GM06990 (cell line): ENCODE measurements around the gene FARSA.
A peak's percentile ranks its signal among the peaks of the same experiment; 100 is the strongest.

Source experiments
- DNase-seq: peaks from one replicate; pipeline ENCODE4 v3.0.0-alpha.2; 2011; ENCODE audit not compliant: insufficient read length; ENCODE audit errors: extremely low read depth
- H3K27me3 ChIP-seq: replicated peaks from 2 replicates; pipeline ENCODE4 v1.6.0; 2011; ENCODE audit warnings: low read length; ENCODE audit not compliant: control insufficient read depth, insufficient read depth
- H3K36me3 ChIP-seq: 2 replicates; pipeline ENCODE4 v1.5.1; 2011; ENCODE audit warnings: low read length; ENCODE audit not compliant: control insufficient read depth, insufficient read depth
- H3K4me3 ChIP-seq: replicated peaks from 2 replicates; pipeline ENCODE4 v1.5.1; 2011; ENCODE audit warnings: low read depth, mild to moderate bottlenecking, control low read depth, low read length
- TF ChIP-seq, protein P1 (sequence below): IDR thresholded peaks from 2 replicates; pipeline ENCODE4 v1.5.1; 2011; ENCODE audit warnings: low read length, control low read depth, mild to moderate bottlenecking, inconsistent platforms; ENCODE audit not compliant: insufficient read depth, poor library complexity, severe bottlenecking

Gene FARSA

DNA sequence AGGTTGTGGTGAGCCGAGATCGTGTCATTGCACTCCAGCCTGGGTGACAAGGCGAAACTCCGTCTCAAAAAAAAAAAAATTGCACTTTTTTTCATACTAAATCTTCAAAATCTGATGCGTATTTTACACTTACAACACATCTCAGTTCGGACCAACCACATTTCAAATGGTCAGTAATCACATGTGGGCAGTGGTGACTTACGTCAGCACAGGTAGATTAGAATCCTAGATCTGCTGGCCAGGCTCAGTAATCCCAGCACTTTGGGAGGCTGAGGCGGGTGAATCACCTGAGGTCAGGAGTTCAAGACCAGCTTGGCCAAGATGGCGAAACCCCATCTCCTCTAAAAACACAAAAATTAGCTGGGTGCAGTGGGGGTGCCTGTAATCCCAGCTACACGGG, 1.6 kb upstream of the FARSA start:
- TF ChIP-seq, protein P1, sequence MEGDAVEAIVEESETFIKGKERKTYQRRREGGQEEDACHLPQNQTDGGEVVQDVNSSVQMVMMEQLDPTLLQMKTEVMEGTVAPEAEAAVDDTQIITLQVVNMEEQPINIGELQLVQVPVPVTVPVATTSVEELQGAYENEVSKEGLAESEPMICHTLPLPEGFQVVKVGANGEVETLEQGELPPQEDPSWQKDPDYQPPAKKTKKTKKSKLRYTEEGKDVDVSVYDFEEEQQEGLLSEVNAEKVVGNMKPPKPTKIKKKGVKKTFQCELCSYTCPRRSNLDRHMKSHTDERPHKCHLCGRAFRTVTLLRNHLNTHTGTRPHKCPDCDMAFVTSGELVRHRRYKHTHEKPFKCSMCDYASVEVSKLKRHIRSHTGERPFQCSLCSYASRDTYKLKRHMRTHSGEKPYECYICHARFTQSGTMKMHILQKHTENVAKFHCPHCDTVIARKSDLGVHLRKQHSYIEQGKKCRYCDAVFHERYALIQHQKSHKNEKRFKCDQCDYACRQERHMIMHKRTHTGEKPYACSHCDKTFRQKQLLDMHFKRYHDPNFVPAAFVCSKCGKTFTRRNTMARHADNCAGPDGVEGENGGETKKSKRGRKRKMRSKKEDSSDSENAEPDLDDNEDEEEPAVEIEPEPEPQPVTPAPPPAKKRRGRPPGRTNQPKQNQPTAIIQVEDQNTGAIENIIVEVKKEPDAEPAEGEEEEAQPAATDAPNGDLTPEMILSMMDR, result no peak
- Histone ChIP-seq H3K27me3 (no peaks in the 10 kb centered on the region), H3K4me3 (no peak overlapping the region), H3K36me3 (peaks cover 13% of the 10 kb centered on the region)
- no peak for DNase-seq

DNA sequence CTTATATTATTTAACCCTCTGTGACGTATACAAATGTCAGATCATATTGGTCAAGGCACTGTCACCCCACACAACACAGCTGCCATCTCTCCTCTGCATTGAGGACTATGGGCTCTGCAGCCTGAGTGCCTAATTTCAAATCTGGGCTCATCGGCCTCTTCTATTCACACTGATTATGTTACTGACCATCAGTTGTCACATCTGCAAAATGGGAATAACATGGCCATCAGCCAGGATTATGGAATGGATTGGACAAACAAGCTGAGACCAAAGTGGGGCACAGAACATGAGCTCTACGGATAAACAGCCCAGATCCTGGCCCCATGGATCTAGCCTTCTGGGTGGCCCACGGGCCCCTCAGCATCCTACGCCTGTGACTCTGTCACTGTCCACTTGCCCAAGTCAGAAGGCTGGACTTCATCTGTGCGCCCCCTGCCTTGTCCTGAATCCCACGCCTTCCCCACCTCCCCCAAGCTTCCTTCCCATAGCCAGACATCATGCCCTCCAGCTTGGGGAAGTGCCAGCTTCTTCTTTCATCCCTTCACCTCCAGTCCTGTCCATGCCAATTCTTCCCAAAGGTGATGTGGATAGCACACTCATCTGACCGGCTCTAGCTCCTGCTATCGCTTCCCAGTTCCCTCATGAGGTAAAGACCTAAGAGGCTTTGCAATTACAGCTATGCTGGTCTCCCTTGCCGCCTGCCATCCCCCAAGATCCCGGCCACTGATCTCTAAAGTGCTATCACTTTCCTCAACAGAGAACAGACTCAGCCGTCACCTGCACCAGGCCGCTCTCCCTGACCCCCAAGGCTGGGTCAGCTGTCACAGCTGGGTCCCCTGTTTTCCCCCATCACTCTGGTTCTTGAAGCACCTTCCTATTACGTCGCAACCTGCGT, 872 bp downstream of the FARSA start:
- DNase-seq, result no peak
- Histone ChIP-seq H3K36me3 (peaks cover 20% of the 10 kb centered on the region), H3K4me3 (peak overlapping the region; percentile 85), H3K27me3 (no peaks in the 10 kb centered on the region)
- TF ChIP-seq, protein P1, result no peak

DNA sequence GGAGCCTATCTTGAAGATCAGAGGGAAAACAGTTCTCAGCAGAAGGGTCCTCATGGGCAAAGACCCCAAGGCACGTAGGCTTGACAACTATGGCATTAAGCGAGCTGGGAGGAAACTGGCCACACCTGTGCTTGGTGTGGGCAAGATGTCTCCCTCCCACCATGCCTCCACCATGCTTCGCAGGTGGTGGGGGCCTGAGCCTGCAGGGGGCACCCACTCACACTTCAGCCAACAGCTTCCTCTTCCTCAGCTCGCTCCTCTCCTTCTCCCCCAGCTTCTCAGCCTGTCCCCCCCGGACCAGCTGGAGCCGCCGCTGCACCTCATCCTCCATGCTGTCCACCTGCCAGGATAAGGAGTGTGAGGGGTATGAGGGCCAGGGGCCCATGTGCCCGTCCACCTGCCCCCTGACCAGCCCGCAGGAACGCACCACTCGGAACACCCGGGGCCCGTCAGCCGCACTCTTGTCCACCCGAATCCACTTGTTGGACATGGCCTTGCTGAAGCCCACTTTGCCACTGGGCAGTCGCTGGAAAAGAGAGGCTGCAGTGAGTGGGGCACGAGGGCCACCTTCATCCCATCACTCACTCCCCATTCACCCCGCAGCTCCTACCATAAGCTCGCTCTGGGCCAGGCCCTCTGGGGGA, 3.4 kb downstream of the FARSA start:
- H3K36me3 ChIP-seq, result peaks cover 26% of the 10 kb centered on the region
- TF ChIP-seq, protein P1, result peak; percentile 5
- no peak for DNase-seq

DNA sequence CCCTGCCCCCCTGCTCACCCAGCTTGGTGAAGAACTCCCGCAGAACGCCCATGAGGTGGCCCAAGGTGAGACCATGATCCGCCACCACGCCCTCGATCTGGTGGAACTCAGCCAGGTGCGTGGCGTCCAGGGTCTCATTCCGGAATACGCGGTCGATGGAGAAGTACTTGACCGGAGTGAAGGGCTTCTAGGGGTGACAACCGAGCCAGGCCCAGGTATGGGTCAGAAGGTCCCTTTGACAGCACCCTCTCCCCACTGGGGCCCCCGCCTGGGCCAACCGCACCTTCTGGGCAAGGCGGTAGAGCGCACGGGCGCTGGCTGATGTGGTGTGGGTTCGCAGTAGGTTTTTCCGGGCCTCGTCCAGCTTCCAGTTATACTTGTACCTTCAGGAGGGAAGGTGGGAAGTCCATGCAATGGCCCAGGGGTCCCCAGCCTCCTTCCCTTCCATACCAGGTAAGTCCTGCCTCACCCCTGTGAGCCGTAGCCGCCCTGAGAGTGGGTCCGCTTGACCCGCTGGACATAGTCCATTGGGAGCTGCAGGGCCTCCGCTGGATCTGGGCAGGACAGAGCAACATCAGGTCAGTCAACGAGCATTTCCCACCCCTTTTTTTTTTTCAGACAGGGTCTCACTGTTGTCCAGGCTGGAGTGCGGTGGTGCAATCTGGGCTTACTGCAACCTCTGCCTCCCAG, 8.7 kb downstream of the FARSA start:
- Histone ChIP-seq H3K36me3 (peaks cover 37% of the 10 kb centered on the region), H3K4me3 (no peak overlapping the region), H3K27me3 (no peaks in the 10 kb centered on the region)
- DNase-seq, result no peak
- TF ChIP-seq, protein P1, result no peak

More for the DNA sequence above, 3.4 kb downstream of the FARSA start:
- Histone ChIP-seq H3K27me3 (no peaks in the 10 kb centered on the region), H3K4me3 (no peak overlapping the region)

DNA sequence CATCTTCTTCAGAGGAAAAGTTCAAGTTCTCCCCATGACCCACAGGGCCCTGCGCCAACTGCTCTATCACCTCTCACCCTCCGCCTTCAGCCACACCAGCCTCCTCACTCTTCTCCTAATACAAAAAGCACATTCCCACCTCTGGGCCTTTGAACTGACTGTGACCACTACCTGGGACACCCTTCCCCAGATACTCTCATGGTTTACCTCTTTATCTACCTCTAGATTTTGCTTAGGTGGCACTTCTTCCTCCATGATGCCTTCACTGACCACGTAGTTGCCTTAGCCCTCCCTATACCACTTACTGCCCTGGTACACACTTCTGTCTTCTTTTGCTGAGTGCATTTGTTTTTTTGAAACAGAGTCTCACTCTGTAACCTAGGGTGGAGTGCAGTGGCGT, 10.6 kb downstream of the FARSA start:
- Histone ChIP-seq H3K36me3 (peaks cover 25% of the 10 kb centered on the region), H3K27me3 (no peaks in the 10 kb centered on the region), H3K4me3 (no peak overlapping the region)
- DNase-seq, result no peak
- TF ChIP-seq, protein P1, result no peak
